HG03520 (cell line): ENCODE data around the gene RASAL1.
A peak's percentile ranks its signal among the peaks of the same experiment; 100 is the strongest.
"Not testable (repeated sequence)": the region's sequence is repeated elsewhere in the genome, so short reads cannot be mapped to it uniquely, and the experiment has no call there.

Source experiments
- ATAC-seq: cut with Tn5 transposase; IDR thresholded peaks from one replicate; pipeline ENCODE4 v1.9.1; 2021; ENCODE audit warnings: mild to moderate bottlenecking, moderate library complexity; ENCODE audit not compliant: unreplicated experiment

RASAL1 gene

DNA sequence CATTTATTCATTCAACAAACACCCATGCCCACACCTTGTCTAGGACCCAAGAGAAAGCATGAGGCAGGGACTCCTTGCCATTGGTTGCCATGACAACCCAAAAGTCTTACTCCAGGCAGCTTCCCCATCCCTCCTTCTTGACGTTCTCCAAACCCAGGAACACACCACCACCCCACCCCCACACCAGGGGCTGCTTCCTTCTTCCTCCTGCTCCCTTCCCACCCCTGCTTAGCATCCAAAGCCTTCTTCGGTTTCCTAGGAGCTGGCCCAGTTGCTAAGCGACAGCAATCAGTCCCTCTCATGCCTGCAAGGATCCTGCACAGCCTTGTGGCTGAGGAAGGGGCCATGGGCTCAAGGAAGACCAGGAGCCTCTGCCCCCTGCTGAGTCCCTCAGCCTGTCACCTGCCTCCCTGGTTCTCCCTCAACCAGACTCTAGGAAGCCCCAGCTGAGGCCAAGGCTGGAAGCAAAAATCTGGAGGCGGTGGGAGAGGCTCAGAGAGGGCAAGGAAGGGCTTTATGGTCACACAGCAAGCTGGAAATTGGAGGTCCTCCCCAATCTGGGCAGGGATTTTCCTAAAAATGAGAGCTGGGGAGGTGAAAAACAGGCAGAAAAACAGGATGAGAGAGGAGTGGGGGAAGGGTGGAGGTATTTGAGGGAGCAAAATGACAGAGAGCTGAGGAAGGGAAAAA is 15.4 kb downstream of the RASAL1 start:
- ATAC-seq: no peak

GRCh38 chr12:113118142-113118541 is 17.4 kb downstream of the RASAL1 start:
- no peak for ATAC-seq

DNA sequence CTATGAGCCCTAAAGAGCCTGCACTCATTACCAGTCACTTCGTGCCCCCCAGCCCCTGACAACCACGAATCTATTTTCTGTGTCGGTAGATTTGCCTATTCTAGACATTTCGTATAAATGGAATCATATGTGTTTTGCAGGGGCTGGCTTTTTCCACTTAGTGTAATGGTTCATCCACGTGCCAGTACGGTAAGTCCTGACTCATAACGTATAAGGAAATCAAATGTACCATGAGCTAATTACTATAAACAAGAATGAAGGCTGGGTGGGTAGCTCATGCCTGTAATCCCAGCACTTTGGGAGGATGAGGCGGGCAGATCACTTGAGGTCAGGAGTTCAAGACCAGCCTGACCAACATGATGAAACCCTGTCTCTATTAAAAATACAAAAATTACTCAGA is 17.9 kb downstream of the RASAL1 start:
- not testable (repeated sequence) for ATAC-seq

GRCh38 chr12:113116875-113117274 is 18.7 kb downstream of the RASAL1 start:
- ATAC-seq: no peak

DNA sequence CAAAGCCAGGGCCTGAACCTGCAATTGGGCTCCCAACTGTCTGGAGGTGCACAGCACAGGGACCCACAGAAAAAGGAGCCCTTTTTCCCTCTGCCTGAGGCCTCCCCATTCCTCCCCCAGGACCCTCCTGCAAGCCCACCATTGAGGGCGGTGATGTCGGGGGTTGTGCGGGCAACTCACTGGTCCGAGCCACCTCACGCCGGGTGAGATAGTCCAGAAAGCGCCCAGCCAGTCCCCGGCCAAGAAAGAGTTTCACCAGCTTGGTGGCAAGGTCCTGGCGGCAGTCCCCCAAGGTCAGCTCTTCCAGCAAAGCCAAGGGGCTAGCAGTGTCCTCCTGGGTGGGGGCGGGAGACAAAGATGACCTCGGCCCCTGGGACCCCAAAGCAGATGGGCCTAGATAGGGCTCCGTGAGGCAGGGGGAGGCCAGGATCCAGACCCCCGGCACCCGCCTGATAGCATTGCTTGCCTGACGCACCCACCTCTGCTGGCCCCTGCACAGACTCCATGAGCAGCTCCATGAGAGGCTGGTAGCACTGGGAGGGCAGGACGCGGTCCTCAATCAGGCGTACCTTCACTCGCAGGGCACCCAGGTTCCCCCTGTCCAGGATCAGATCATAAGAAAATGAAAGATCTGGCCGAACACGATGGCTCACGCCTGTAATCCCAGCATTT is 20.0 kb downstream of the RASAL1 start:
- ATAC-seq: no peak

- ATAC-seq: no peak
Observed at GRCh38 chr12:113114447-113115178, 20.9 kb downstream of the RASAL1 start.

DNA sequence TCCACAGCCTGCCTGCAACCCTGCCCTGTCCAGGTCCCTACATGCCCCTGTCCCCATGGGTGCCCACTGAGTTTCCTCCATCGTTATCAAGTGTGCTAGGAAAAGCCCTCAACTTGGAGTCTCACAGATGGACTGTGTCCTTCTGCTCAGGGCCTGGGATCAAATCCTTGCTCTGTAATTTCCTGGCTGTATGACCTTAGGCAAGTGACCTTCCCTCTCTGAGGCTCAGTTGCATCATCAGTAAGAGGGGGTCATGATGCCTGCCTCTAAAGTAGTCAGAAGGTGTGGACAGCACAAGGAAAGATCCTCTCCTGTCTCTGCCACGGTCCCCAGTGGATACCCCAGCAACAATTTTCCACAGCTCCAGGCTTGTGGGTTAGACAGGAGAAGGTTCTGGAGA is 22.2 kb downstream of the RASAL1 start:
- ATAC-seq: no peak

GRCh38 chr12:113112043-113112899 is 23.3 kb downstream of the RASAL1 start:
- no peak for ATAC-seq

DNA sequence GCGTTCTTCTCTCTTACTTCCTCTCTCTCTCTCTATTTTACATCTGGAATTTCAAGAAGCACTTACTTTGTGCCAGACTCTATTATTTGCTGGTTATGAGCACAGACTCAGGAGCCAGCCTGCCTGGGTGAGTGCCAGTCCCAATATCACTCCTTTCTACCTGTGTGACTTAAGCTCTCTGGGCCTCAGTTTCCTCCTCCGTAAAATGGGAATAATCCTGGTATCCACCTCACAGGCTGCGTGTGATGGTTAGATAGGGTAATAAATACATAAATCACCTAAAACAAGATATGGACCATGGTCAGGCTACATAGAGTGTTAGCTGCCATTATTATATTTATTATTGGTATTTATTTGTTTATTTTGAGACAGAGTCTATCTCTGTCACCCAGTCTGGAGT is 24.3 kb downstream of the RASAL1 start:
- ATAC-seq: no peak

DNA sequence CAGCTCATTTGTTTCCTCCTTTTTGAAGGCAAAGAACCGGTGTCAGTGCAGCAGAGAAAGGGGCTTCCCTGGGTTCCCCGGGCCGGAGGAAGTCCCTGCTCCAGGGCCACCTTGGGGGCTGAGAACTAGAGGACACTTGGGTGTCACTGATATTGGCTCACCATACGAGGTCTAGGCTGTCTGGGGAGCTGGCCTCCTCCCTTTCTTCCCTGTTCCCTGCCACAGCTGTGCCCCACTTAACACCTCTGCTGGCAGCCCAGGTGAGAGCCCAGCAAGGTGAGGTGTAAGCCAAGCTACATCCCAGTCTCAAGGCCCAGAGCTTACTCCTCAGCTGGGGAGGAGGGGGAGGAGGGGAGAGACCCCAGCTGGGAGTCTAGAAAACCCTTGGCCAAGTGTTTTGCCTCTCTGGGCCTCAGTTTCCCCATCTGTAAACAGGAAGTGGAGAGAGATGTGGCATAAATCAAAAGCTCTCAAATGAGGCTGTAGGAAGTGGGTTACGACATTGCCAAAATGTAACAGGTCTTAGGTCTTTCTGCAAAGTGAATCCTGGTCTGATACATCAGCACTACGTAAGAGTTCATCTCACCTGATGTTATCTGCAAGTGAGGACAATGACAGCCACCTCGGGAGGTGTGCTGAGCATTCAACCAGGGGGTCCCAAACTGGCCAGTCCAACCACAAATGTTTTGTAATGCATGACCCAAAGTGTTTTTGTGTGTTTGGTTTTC is 25.5 kb downstream of the RASAL1 start:
- ATAC-seq: no peak

GRCh38 chr12:113109360-113109759 is 26.2 kb downstream of the RASAL1 start:
- no peak for ATAC-seq

DNA sequence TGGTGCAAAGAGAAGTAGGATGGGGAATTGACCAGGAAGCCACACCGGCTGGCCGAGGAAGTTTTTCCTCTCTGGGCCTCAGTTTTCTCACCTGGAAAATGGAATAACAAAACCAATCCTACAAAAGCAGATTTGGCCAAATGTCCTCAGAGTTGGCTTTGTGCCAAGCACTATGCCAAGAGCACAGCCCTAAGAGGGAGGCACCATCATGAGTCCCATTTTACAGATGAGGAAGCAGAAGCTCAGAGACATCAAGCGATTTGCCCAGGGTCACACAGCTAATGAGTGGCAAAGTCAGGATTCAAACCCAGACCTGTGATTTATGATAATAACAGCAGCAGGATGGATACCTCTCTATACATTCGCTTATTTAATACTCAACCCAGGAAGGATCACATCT is 27.3 kb downstream of the RASAL1 start:
- no peak for ATAC-seq

- ATAC-seq: no peak
Observed at GRCh38 chr12:113106361-113106760, 29.2 kb downstream of the RASAL1 start.

- no peak for ATAC-seq
Observed at GRCh38 chr12:113105606-113106271, 29.8 kb downstream of the RASAL1 start.

- no peak for ATAC-seq
Observed at GRCh38 chr12:113104953-113105510, 30.5 kb downstream of the RASAL1 start.

GRCh38 chr12:113103756-113104450 is 31.7 kb downstream of the RASAL1 start:
- ATAC-seq: peak; percentile 48

GRCh38 chr12:113102811-113103210 is 32.8 kb downstream of the RASAL1 start:
- no peak for ATAC-seq

GRCh38 chr12:113101751-113102150 is 33.8 kb downstream of the RASAL1 start:
- ATAC-seq: no peak

GRCh38 chr12:113099764-113100163 is 35.8 kb downstream of the RASAL1 start:
- no peak for ATAC-seq
